D721Med (cell line): ENCODE results near the gene SRCAP.
A peak's percentile ranks its signal among the peaks of the same experiment; 100 is the strongest.

ENCODE experiments used
- DNase-seq: peaks from one replicate; pipeline ENCODE4 v3.0.0; 2011; ENCODE audit warnings: low spot score; ENCODE audit not compliant: insufficient read length
- FAIRE-seq: peaks from 2 replicates; lab custom pipeline; 2011; peaks lifted over from hg19 to GRCh38; lab: Jason Lieb, UNC
- TF ChIP-seq, protein P1 (sequence below): IDR thresholded peaks from 2 replicates; pipeline ENCODE4 v1.5.1; 2012; ENCODE audit warnings: mild to moderate bottlenecking, control low read depth; ENCODE audit not compliant: insufficient read depth; ENCODE audit errors: missing control alignments

SRCAP gene

DNA sequence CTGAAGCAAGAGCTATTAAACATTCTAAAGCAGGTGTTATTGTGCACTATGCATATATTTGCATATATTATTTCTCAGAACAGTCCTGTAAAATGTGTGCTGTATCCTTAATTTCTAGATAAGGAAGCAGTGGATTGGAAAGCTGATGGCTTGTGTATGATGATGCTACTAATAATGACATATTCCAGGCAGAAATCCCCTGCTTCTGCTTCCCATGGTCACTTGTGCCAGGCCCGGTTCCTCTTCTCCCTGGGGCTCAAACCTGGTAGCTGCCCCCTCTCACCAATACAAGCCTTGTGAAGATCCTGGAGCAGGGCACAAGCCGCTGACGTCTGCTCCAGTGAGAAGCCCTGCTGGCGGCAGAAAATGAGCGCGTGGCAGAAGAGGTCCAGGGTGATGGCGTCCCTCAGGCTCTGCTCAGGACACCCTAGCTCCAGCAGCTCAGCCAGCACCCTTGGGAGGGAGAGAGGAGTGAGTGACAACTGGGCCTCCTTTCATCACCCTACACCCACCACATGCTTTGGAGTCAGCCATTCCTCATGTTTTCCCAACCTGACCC lies 61.1 kb downstream of the SRCAP start:
- no peak for DNase-seq

DNA sequence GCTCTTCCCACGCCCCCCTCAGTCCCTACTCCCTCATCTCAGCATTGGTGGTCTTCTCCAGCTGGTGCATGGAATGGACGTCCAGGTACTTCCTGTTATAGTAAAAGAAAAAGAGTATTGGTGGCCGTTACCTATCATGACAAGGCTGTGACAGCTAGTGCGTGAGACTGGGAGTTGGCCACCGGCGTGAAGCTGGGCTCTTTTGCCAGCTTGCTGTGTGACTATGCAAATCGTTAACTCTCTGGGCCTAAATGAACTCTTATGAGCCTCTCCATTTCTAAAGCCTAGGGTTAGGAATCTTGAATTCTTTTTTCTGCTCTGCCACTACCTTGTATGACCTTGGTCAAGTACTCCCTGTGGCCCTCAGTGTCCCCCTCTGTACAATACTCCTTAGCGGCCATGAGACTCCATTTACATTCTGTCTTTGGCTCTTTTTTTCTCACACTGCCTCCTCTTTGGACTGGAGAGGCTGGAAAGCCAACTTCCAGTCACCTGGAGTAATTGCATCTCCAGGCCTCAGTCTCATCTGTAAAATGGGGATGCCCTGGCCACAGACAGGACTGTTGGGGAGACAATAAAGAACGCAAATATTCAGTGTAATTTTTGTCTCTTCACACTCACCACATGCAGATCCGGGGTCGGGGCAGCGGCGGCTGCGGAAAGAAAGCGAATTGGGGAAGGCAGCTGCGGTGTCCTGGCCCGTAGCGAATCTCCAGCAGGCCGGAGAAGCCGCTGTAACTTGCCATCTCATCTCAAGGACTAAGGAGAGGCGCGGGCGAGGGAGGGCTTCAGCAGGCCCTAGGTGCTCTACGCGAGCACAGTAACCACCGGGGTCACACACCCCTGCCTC lies 61.8 kb downstream of the SRCAP start:
- TF ChIP-seq, protein P1, sequence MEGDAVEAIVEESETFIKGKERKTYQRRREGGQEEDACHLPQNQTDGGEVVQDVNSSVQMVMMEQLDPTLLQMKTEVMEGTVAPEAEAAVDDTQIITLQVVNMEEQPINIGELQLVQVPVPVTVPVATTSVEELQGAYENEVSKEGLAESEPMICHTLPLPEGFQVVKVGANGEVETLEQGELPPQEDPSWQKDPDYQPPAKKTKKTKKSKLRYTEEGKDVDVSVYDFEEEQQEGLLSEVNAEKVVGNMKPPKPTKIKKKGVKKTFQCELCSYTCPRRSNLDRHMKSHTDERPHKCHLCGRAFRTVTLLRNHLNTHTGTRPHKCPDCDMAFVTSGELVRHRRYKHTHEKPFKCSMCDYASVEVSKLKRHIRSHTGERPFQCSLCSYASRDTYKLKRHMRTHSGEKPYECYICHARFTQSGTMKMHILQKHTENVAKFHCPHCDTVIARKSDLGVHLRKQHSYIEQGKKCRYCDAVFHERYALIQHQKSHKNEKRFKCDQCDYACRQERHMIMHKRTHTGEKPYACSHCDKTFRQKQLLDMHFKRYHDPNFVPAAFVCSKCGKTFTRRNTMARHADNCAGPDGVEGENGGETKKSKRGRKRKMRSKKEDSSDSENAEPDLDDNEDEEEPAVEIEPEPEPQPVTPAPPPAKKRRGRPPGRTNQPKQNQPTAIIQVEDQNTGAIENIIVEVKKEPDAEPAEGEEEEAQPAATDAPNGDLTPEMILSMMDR: no peak
- FAIRE-seq: no peak

More for the DNA sequence above, 61.1 kb downstream of the SRCAP start:
- TF ChIP-seq, protein P1: no peak
- no peak for FAIRE-seq

DNA sequence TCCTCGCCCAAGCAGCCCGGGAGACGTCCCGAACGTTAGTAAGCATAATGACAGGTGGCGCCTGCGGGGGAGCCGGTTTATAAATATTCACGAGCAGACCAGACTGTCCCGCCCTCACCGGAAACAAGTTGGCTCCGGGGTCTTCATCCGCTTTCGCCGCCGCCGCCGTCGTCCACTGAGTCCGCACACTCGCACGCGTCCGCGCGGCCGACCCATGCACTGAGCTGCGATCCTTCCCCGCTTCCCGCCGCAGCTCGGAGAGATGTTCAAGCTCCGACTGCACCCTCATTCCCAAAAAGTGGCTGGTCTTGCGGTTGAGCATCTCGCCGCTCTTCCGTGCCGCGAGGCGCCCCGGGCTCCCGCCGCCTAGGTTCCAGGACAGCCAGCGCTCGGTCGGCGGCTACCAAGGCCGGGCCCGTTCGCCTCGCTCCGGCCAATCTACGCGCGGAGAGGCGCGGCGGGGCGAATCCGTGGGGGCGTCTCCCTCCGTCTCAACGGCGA lies 62.5 kb downstream of the SRCAP start:
- FAIRE-seq (no peak), DNase-seq (no peak)
- TF ChIP-seq, protein P1: no peak

More for the DNA sequence above, 61.8 kb downstream of the SRCAP start:
- DNase-seq: no peak

DNA sequence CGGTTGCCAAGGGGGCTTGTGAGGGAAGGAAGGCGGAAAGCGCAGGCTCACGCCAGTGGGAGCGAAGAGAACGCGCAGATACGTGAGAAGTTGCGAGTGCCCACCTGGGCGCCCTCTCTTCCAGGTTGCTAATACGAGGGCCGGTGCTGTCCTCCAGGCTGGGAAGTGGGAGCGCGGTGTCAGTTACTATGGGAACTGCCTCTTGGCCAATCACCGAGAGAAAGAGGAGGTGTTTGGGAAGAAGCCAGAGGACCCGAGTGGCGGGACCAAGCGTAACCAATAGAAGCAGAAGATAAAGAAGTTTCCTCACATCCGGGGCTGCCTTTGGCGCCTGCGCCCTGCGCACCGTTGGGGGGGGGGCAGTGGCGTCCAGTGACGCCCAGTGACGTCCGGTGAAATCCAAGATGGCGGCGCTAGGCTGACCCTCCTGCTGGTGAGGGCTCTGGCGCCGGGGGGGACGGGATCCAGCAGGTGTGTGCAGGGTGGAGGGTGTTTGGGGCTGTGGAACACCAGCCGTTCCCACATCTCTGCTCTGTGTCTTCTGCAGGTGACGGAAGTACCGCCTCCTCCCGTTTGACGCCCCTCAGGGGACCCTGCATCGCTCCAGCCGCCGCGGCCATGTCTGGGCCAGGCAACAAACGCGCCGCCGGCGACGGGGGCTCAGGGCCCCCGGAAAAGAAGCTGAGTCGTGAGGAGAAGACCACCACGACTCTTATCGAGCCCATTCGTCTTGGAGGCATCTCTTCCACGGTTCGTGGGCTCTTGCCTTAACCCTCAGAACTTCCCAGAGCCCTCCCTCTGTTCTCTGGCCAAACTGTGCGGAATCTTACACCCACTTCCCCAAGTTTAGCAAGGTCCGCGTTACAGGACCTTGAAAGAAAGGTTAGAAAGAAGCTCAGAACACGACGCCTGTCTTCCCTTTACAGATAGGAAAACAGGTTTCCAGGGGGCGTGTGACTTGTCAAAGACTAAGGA lies 63.2 kb downstream of the SRCAP start, which contains the start of the genes CFAP119 and RNF40:
Gene CFAP119, minus strand, starts transcription at position 135 of the 975 bp plus-strand sequence. CDS start 314 bp downstream, outside the sequence.
Gene RNF40, plus strand, starts transcription at position 395 of the 975 bp plus-strand sequence. Its CDS starts 224 bp downstream, at position 619.
- TF ChIP-seq, protein P1: no peak
- DNase-seq: peak; percentile 100
- no peak for FAIRE-seq

DNA sequence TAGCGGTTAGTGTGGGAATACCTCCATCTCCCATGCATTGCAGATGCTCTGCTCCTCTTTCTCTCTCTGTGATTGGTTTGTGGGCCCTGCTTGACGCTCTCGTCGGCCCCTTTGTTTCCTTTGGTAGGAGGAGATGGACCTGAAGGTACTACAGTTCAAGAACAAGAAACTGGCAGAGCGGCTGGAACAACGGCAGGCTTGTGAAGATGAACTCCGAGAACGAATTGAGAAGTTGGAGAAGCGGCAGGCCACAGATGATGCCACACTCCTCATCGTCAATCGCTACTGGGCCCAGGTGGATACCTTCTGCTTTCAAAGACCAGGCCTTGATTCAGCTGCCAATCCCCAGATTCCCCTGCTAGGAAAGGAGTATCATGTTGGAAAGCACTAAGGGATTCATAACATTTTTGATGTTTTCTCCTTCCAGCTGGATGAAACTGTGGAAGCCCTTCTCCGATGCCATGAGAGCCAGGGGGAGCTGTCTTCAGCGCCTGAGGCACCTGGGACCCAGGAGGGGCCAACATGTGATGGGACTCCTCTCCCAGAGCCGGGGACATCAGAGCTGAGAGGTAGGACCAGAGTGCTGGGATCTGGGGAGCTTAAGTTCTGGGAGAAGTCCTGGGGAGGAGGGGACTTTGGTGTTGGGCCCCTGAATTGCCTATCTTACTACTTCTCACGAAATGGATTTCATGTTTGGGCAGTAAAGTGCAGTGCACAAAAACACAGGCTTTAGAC lies 64.2 kb downstream of the SRCAP start:
- DNase-seq (no peak), FAIRE-seq (no peak)
- TF ChIP-seq, protein P1: no peak

DNA sequence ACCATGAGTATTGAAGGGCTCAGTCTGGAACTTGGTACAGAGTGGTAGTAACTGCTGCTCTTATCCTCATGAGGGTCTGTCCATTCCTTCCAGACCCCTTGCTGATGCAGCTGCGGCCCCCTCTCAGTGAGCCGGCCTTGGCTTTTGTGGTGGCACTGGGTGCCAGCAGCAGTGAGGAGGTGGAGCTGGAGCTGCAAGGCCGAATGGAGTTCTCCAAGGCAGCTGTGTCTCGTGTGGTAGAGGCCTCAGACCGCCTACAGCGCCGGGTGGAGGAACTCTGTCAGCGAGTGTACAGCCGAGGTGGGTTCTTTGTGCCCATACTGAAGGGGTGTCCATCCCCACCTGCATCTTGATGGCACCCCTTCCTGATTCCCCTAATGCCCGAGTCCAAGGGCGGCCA lies 65.1 kb downstream of the SRCAP start:
- TF ChIP-seq, protein P1: no peak
- FAIRE-seq (no peak), DNase-seq (no peak)
